PC-3 (cell line): Measurements from ENCODE around the gene RGS7.

Experiments
- CTCF ChIP-seq: fragments of 300-600 bp; sonication (generic); conservative IDR thresholded peaks from 2 replicates; pipeline ENCODE4 v1.5.1; 2017; ENCODE audit warnings: antibody characterized with exemption, low read depth, mild to moderate bottlenecking, low read length
- EZH2 ChIP-seq: fragments of 300-600 bp; sonication (generic); IDR thresholded peaks from one replicate; pipeline ENCODE4 v1.6.1; 2017; ENCODE audit warnings: antibody characterized with exemption, mild to moderate bottlenecking, low read length; ENCODE audit not compliant: unreplicated experiment
- EZH2phosphoT487 ChIP-seq: fragments of 300-600 bp; sonication (generic); IDR thresholded peaks from 2 replicates; pipeline ENCODE4 v1.6.1; 2018; ENCODE audit warnings: mild to moderate bottlenecking, antibody characterized with exemption, low read length, borderline replicate concordance

GRCh38 chr1:240931031-240931430, 426.0 kb downstream of the RGS7 start:
- TF ChIP-seq CTCF (no peak), EZH2 (no peak), EZH2phosphoT487 (no peak)
